ENCODE results near the gene SUCLG2.

- no peak for TF ChIP-seq POLR2A (IDR thresholded peaks at IDR 0.05; ENCODE audit: low read length)
- no peak for TF ChIP-seq GATA1 (IDR thresholded peaks at IDR 0.05; ENCODE audit: low read depth, low read length)
Measured at GRCh38 chr3:67610458-67610857, 44.0 kb downstream of the SUCLG2 start.

Measured in erythroblast (primary cell).